Chondrocyte (in vitro differentiated cells): ENCODE results near the gene RSPH3. TPM values are rescaled to one million over a fixed set of nuclear protein-coding genes. Genes with fewer than 3 reads are reported as not detected.

Experiments
- DNase-seq: peaks from one replicate; pipeline ENCODE4 v3.0.0; 2021; ENCODE audit warnings: mixed read lengths, low spot score
- H3K27ac Mint-ChIP-seq: one replicate; pipeline ENCODE4 v1.8.0; 2021; ENCODE audit warnings: mild to moderate bottlenecking, moderate library complexity, mixed read lengths; ENCODE audit not compliant: unreplicated experiment
- H3K27me3 Mint-ChIP-seq: 2 replicates; pipeline ENCODE4 v1.8.0; 2021; ENCODE audit warnings: low read depth, mixed read lengths
- H3K36me3 Mint-ChIP-seq: 2 replicates; pipeline ENCODE4 v1.8.0; 2021; ENCODE audit warnings: low read depth, mixed read lengths
- H3K4me1 Mint-ChIP-seq: 2 replicates; pipeline ENCODE4 v1.8.0; 2021; ENCODE audit warnings: low read depth, mild to moderate bottlenecking, mixed read lengths
- H3K4me3 Mint-ChIP-seq: one replicate; pipeline ENCODE4 v1.8.0; 2021; ENCODE audit warnings: mild to moderate bottlenecking, moderate library complexity, mixed read lengths; ENCODE audit not compliant: unreplicated experiment
- H3K9me3 Mint-ChIP-seq: 2 replicates; pipeline ENCODE4 v1.8.0; 2021; ENCODE audit warnings: low read depth, mixed read lengths
- CTCF ChIP-seq: fragments of 200-600 bp; sonication (generic); IDR thresholded peaks from 2 replicates; pipeline ENCODE4 v1.5.0; 2021; ENCODE audit warnings: antibody characterized with exemption, mild to moderate bottlenecking, moderate library complexity
- total RNA-seq: library from RNA; stranded (reverse); gene quantifications from 3 replicates; pipeline ENCODE4 v1.2.1, GENCODE V29; 2021

RSPH3 gene
- total RNA-seq, 1 donor from 2014 or later = 8.3 TPM

GRCh38 chr6:159008656-159009288 lies 8.8 kb upstream of the RSPH3 start:
- Mint-ChIP-seq H3K4me1 (peaks cover 4% of the 10 kb centered on the region), H3K27ac (no peak overlapping the region), H3K27me3 (no peaks in the 10 kb centered on the region), H3K9me3 (no peaks in the 10 kb centered on the region), H3K36me3 (no peaks in the 10 kb centered on the region), H3K4me3 (no peak overlapping the region)
- no peak for DNase-seq
- peak; percentile 80 for TF ChIP-seq CTCF

DNA sequence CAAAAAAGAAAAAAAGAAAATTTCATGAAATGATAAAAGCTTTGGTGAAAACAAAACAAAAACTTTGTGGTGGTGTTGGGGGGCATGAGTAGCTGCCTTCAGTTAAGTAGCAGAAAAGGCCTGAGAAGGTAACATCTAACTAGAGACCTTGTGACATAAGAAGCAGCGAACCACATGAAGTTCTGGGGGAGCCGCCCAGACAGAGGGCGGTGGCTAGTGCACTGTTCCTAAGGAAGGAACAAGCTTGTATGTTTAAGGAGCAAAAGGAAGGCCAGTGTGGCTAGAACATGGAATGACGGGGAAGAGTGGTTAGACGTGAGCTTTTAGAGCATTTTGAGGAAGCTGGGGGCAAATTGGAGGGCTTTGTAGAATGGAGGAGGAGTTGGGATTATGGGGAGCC lies 7.5 kb upstream of the RSPH3 start:
- no peaks in the 10 kb centered on the region for H3K9me3 Mint-ChIP-seq
- no peaks in the 10 kb centered on the region for H3K36me3 Mint-ChIP-seq
- DNase-seq = no peak
- H3K4me1 Mint-ChIP-seq = peaks cover 8% of the 10 kb centered on the region
- no peak for TF ChIP-seq CTCF
- H3K27ac Mint-ChIP-seq = no peak overlapping the region
- no peaks in the 10 kb centered on the region for H3K27me3 Mint-ChIP-seq
- H3K4me3 Mint-ChIP-seq = no peak overlapping the region

DNA sequence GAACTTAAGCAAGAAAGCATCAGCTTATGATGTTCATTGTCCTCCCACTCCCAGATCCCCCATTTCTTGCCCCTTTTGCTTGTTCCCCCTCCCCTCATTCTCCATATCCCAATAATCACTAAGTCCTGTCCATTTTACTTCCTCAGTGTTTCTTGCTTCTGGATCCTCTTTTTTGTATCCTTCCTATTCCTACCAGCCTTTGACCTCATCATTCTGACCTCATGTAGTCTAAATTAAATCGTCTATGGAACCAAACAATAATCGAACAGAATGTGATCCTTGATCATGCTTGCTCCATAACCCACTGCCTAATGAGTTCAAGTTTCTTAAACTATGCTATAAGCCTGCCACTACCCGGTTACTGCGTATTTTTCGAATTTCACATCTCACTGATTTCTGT lies 5.4 kb upstream of the RSPH3 start:
- DNase-seq = no peak
- H3K4me3 Mint-ChIP-seq = no peak overlapping the region
- no peaks in the 10 kb centered on the region for H3K27me3 Mint-ChIP-seq
- H3K27ac Mint-ChIP-seq = no peak overlapping the region
- no peaks in the 10 kb centered on the region for H3K36me3 Mint-ChIP-seq
- no peaks in the 10 kb centered on the region for H3K9me3 Mint-ChIP-seq
- H3K4me1 Mint-ChIP-seq = peaks cover 16% of the 10 kb centered on the region
- TF ChIP-seq CTCF = no peak

DNA sequence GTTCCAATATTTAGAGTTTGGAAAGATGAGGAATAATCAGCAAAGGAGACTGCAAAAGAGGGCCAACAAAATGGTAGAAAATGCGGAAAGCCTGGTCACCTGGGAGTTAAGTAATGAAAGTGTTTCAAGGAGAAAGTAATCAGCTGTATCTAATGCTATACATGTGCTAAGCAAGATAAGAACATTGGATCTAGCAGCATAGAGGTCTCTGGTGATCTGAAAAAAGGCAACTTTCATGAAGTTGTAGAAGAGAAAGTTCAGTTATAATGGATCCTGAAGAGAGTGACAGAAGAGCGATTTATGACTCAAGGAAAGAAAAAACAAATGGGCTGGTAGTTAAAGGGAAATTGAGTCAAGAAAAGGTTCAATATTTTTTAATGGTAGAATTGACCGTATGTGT lies 4.6 kb upstream of the RSPH3 start:
- no peak overlapping the region for H3K27ac Mint-ChIP-seq

DNA sequence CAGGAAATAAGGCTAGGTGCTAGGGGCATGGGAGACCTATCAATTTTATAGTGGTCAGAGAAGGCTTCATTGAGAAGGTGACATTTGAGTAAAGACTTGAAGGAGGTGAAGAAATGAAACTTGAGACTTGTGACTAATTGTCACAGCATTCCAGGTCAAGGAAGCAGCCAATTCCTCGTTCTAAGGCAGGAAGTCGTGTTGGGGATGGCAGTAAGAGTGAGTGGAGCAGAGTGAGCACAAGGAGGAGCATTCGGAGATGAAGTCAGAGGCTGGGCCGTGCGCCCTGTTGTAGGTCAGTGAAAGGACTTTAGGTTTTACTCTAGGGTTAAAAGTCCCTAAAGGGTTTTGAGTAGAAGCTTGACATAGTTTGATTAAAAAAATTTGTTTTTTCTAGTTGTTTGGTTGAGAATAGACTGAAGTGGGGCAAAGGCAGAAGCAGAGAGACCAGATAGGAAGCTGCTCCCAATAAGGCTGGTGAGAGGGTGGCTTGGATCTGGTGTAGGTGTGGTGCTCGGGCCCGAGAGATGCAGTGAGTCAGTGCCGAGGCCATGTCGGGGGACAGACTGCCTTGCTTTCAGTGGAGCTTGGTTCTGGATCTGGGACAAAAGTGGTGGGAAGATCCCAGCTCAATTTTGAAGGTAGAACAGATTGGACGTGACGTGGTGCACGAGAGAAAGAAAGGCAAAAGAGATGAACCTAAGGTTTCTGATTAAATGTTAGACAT lies 2.6 kb upstream of the RSPH3 start:
- peaks cover 24% of the 10 kb centered on the region for H3K4me1 Mint-ChIP-seq
- TF ChIP-seq CTCF = no peak
- H3K4me3 Mint-ChIP-seq = no peak overlapping the region
- no peaks in the 10 kb centered on the region for H3K27me3 Mint-ChIP-seq
- H3K9me3 Mint-ChIP-seq = no peaks in the 10 kb centered on the region
- no peaks in the 10 kb centered on the region for H3K36me3 Mint-ChIP-seq
- peak overlapping the region; percentile 49 for H3K27ac Mint-ChIP-seq
- no peak for DNase-seq

More for the DNA sequence above, 4.6 kb upstream of the RSPH3 start:
- Mint-ChIP-seq H3K36me3 (no peaks in the 10 kb centered on the region), H3K4me3 (no peak overlapping the region), H3K27me3 (no peaks in the 10 kb centered on the region), H3K9me3 (no peaks in the 10 kb centered on the region), H3K4me1 (peaks cover 19% of the 10 kb centered on the region)
- no peak for DNase-seq
- no peak for TF ChIP-seq CTCF
